H9 (cell line): ENCODE measurements around the gene IL20RA. TPM values are rescaled to one million over a fixed set of nuclear protein-coding genes. Genes with fewer than 3 reads are reported as not detected.

Source experiments
- DNase-seq: peaks from one replicate; pipeline ENCODE4 v3.0.0-alpha.2; 2017
- H2AFZ ChIP-seq: one replicate; pipeline ENCODE4 v1.6.1; 2013; ENCODE audit warnings: mild to moderate bottlenecking, low read length, control low read depth, moderate library complexity
- H2AK5ac ChIP-seq: 2 replicates; pipeline ENCODE4 v1.6.1; 2013; ENCODE audit warnings: low read length, control low read depth, mixed read lengths; ENCODE audit not compliant: insufficient read length
- H2BK120ac ChIP-seq: one replicate; pipeline ENCODE4 v1.6.1; 2013; ENCODE audit warnings: low read depth, mild to moderate bottlenecking, low read length, control low read depth, inconsistent platforms; ENCODE audit not compliant: poor library complexity, severe bottlenecking
- H2BK12ac ChIP-seq: 2 replicates; pipeline ENCODE4 v1.6.1; 2013; ENCODE audit warnings: low read length, control low read depth, mixed read lengths, low read depth; ENCODE audit not compliant: insufficient read length
- H2BK15ac ChIP-seq: 2 replicates; pipeline ENCODE4 v1.6.1; 2013; ENCODE audit warnings: low read depth, low read length, control low read depth
- H2BK20ac ChIP-seq: one replicate; pipeline ENCODE4 v1.6.1; 2013; ENCODE audit warnings: low read depth, mild to moderate bottlenecking, low read length, control low read depth, inconsistent platforms; ENCODE audit not compliant: poor library complexity, severe bottlenecking
- H2BK5ac ChIP-seq: 2 replicates; pipeline ENCODE4 v1.6.1; 2013; ENCODE audit warnings: low read length, control low read depth, mixed read lengths; ENCODE audit not compliant: insufficient read length
- H3K14ac ChIP-seq: 2 replicates; pipeline ENCODE4 v1.6.1; 2013; ENCODE audit warnings: low read length, control low read depth; ENCODE audit not compliant: insufficient read depth
- H3K18ac ChIP-seq: 2 replicates; pipeline ENCODE4 v1.6.1; 2013; ENCODE audit warnings: low read depth, mild to moderate bottlenecking, mixed read lengths, low read length, control low read depth; ENCODE audit not compliant: insufficient read length
- H3K23ac ChIP-seq: 2 replicates; pipeline ENCODE4 v1.6.1; 2013; ENCODE audit warnings: low read length, control low read depth, mixed read lengths, low read depth; ENCODE audit not compliant: insufficient read length
- H3K23me2 ChIP-seq: 2 replicates; pipeline ENCODE4 v1.6.1; 2013; ENCODE audit warnings: low read depth, mild to moderate bottlenecking, mixed read lengths, low read length, control low read depth; ENCODE audit not compliant: insufficient read length, poor library complexity, severe bottlenecking
- H3K27ac ChIP-seq: 2 replicates; pipeline ENCODE4 v1.5.1; 2013; ENCODE audit warnings: low read length, control low read depth, mixed read lengths, low read depth; ENCODE audit not compliant: insufficient read length
- H3K27me3 ChIP-seq: 2 replicates; pipeline ENCODE4 v1.6.1; 2013; ENCODE audit warnings: low read length, control low read depth, inconsistent platforms; ENCODE audit not compliant: insufficient read depth
- H3K4ac ChIP-seq: 2 replicates; pipeline ENCODE4 v1.6.1; 2013; ENCODE audit warnings: low read depth, mild to moderate bottlenecking, control low read depth, inconsistent platforms, low read length, moderate library complexity
- H3K4me1 ChIP-seq: 2 replicates; pipeline ENCODE4 v1.6.1; 2013; ENCODE audit warnings: low read length, control low read depth, inconsistent platforms; ENCODE audit not compliant: insufficient read depth
- H3K4me2 ChIP-seq: 2 replicates; pipeline ENCODE4 v1.6.1; 2013; ENCODE audit warnings: low read length, control low read depth, mixed read lengths; ENCODE audit not compliant: insufficient read length, insufficient read depth
- H3K56ac ChIP-seq: 2 replicates; pipeline ENCODE4 v1.6.1; 2013; ENCODE audit warnings: low read depth, mild to moderate bottlenecking, mixed read lengths, low read length, control low read depth; ENCODE audit not compliant: insufficient read length
- H3K79me1 ChIP-seq: 2 replicates; pipeline ENCODE4 v1.6.1; 2013; ENCODE audit warnings: low read depth, mild to moderate bottlenecking, moderate library complexity, low read length, control low read depth, inconsistent platforms; ENCODE audit not compliant: insufficient read depth, poor library complexity, severe bottlenecking
- H3K79me2 ChIP-seq: 2 replicates; pipeline ENCODE4 v1.6.1; 2013; ENCODE audit warnings: low read length, control low read depth, inconsistent platforms; ENCODE audit not compliant: insufficient read depth
- H3K9ac ChIP-seq: 2 replicates; pipeline ENCODE4 v1.6.1; 2013; ENCODE audit warnings: low read length, control low read depth, mixed read lengths; ENCODE audit not compliant: insufficient read length; ENCODE audit errors: extremely low read depth
- H3K9me3 ChIP-seq: one replicate; pipeline ENCODE4 v1.6.1; 2013; ENCODE audit warnings: low read depth, low read length, inconsistent platforms; ENCODE audit not compliant: control insufficient read depth
- H3T11ph ChIP-seq: one replicate; pipeline ENCODE4 v1.6.1; 2013; ENCODE audit warnings: mild to moderate bottlenecking, low read length, control low read depth, inconsistent platforms
- H4K20me1 ChIP-seq: one replicate; pipeline ENCODE4 v1.6.1; 2013; ENCODE audit not compliant: control insufficient read depth, insufficient read length, insufficient read depth
- H4K5ac ChIP-seq: 2 replicates; pipeline ENCODE4 v1.6.1; 2013; ENCODE audit warnings: low read depth, mild to moderate bottlenecking, mixed read lengths, low read length, control low read depth; ENCODE audit not compliant: insufficient read length
- H4K8ac ChIP-seq: replicated peaks from 2 replicates; pipeline ENCODE4 v1.6.1; 2013; ENCODE audit warnings: low read length, control low read depth, mixed read lengths, low read depth; ENCODE audit not compliant: insufficient read length
- H4K91ac ChIP-seq: 2 replicates; pipeline ENCODE4 v1.6.1; 2013; ENCODE audit warnings: low read depth, mild to moderate bottlenecking, moderate library complexity, mixed read lengths, low read length, control low read depth; ENCODE audit not compliant: insufficient read length
- H3K27ac Mint-ChIP-seq, 3 experiments: 2 replicates in 2 of 3; 3 replicates in 1 of 3; pipeline ENCODE4 v1.8.0; 2020 to 2021; ENCODE audit warnings: mixed read lengths in 3 of 3, mild to moderate bottlenecking in 1 of 3, moderate library complexity in 1 of 3
- H3K27me3 Mint-ChIP-seq: 2 replicates; pipeline ENCODE4 v1.8.0; 2021; ENCODE audit warnings: low read depth, mild to moderate bottlenecking, moderate library complexity, mixed read lengths
- H3K36me3 Mint-ChIP-seq, 3 experiments: 2 replicates in 2 of 3; 3 replicates in 1 of 3; pipeline ENCODE4 v1.8.0; 2020 to 2021; ENCODE audit warnings: low read depth in 3 of 3, mixed read lengths in 3 of 3; ENCODE audit not compliant: insufficient read depth in 1 of 3
- H3K4me1 Mint-ChIP-seq, 2 experiments: 2 replicates each; pipeline ENCODE4 v1.8.0; 2020; ENCODE audit warnings: mixed read lengths in 2 of 2
- H3K4me3 Mint-ChIP-seq, 2 experiments: 2 replicates in 1 of 2; 3 replicates in 1 of 2; pipeline ENCODE4 v1.8.0; 2020 to 2021; ENCODE audit warnings: mild to moderate bottlenecking in 2 of 2, mixed read lengths in 2 of 2, moderate library complexity in 1 of 2
- H3K9me3 Mint-ChIP-seq, 2 experiments: 2 replicates in 1 of 2; 3 replicates in 1 of 2; pipeline ENCODE4 v1.8.0; 2020; ENCODE audit warnings: mild to moderate bottlenecking in 2 of 2, mixed read lengths in 2 of 2, moderate library complexity in 1 of 2
- WGBS: extraction: QIAGEN DNeasy Blood & Tissue Kit; methylation state at CpG from one replicate; pipeline ENCODE4 v1.1.7; 2013; ENCODE audit warnings: missing lambda C conversion rate, low lambda C conversion rate, mixed read lengths; ENCODE audit not compliant: insufficient read length; ENCODE audit errors: extremely low coverage; 5-methylcytosine and 5-hydroxymethylcytosine counted together
- total RNA-seq: library from RNA; stranded (reverse); gene quantifications from 2 replicates; pipeline ENCODE4 v1.2.1, GENCODE V29; 2021
- TF ChIP-seq, protein P1 (sequence below): fragments of 200-600 bp; sonication (generic); conservative IDR thresholded peaks from 3 replicates; pipeline ENCODE4 v1.8.0; 2021; ENCODE audit warnings: antibody characterized with exemption, mild to moderate bottlenecking

IL20RA gene
- total RNA-seq, 1 experiment from 2014 or later: 0.74 TPM

DNA sequence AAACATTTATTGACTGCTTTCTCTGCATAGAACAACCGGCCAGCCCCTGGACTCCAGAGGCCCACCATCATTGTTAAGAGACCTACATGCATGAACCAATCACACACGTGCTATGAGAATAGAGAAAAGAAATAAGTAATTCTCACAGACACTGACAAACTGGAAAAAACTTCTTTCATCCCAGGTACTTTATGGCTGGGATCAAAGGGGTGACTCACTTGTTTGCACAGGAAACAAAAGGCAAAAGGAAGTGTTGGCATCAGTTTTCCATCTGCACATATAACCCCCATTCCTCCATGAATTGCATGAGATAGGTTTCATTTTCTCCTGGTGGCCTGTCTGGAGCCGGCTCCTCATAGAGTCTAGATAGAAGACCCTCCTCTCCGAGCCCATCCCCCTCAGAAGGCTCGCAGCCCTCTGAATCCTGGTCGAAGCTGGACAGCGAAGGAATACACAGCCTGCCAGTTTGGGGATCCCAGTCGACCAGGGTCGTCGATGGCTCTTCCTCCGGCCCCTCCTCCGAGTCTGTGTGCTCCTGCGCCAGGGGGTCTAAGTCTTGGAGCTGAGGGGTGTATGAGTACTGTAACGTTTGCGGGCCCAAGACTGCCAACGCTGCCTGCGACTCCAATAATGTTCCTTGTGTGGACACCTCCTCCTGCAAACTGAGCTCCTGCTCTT lies 43.3 kb downstream of the IL20RA start:
- Histone ChIP-seq H4K20me1 (no peaks in the 10 kb centered on the region), H3K14ac (peak overlapping the region; percentile 43; the same call in 1 of the 2 replicates), H3K79me2 (no peaks in the 10 kb centered on the region), H3K4me1 (peaks cover 3% of the 10 kb centered on the region; the same call in 1 of the 2 replicates), H4K8ac (no peak overlapping the region), H3K79me1 (no peaks in the 10 kb centered on the region), H3K9me3 (no peaks in the 10 kb centered on the region), H3K9ac (peak overlapping the region; percentile 14), H3K23ac (no peak overlapping the region), H3K27ac (no peak overlapping the region), H3K4ac (no peak overlapping the region), H2AK5ac (no peak overlapping the region), H2BK20ac (no peak overlapping the region), H4K91ac (no peak overlapping the region), H3K4me2 (peak overlapping the region; percentile 85), H4K5ac (no peak overlapping the region), H3K18ac (no peak overlapping the region), H2AFZ (no peak overlapping the region), H3K23me2 (peaks cover 6% of the 10 kb centered on the region), H2BK12ac (no peak overlapping the region), H3K27me3 (no peaks in the 10 kb centered on the region), H2BK15ac (no peak overlapping the region), H3T11ph (no peak overlapping the region), H3K56ac (no peak overlapping the region), H2BK5ac (no peak overlapping the region), H2BK120ac (no peak overlapping the region)
- DNase-seq: peak; percentile 48
- H3K9me3 Mint-ChIP-seq: no peaks in the 10 kb centered on the region
- TF ChIP-seq, protein P1, sequence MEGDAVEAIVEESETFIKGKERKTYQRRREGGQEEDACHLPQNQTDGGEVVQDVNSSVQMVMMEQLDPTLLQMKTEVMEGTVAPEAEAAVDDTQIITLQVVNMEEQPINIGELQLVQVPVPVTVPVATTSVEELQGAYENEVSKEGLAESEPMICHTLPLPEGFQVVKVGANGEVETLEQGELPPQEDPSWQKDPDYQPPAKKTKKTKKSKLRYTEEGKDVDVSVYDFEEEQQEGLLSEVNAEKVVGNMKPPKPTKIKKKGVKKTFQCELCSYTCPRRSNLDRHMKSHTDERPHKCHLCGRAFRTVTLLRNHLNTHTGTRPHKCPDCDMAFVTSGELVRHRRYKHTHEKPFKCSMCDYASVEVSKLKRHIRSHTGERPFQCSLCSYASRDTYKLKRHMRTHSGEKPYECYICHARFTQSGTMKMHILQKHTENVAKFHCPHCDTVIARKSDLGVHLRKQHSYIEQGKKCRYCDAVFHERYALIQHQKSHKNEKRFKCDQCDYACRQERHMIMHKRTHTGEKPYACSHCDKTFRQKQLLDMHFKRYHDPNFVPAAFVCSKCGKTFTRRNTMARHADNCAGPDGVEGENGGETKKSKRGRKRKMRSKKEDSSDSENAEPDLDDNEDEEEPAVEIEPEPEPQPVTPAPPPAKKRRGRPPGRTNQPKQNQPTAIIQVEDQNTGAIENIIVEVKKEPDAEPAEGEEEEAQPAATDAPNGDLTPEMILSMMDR: no peak
- WGBS: no CpG with 5 or more reads among the region's 17 CpGs
- H3K36me3 Mint-ChIP-seq: no peaks in the 10 kb centered on the region
- peaks cover 19 to 20% of the 10 kb centered on the region in 2 experiments for H3K4me1 Mint-ChIP-seq
- peak overlapping the region; percentile 43 to 78 for H3K4me3 Mint-ChIP-seq
- H3K27ac Mint-ChIP-seq: peak overlapping the region in 2 of 3 experiments; percentile 27 to 93; a peak in 3 of 7 replicates
- H3K27me3 Mint-ChIP-seq: peaks cover 14% of the 10 kb centered on the region
